Stimulated activated naive CD8-positive, alpha-beta T cell treated with anti-CD3 and anti-CD28 coated beads, Interleukin-15, Interleukin-2, amounts not matched to agents 100 ng/mL and 50 ng/mL, for 24 hours (primary cell): Measurements from ENCODE around the gene SPDL1.

ENCODE experiments used
- H3K27ac Mint-ChIP-seq: one replicate; pipeline ENCODE4 v1.8.0; 2021; ENCODE audit warnings: mild to moderate bottlenecking, mixed read lengths
- H3K27me3 Mint-ChIP-seq: one replicate; pipeline ENCODE4 v1.8.0; 2021; ENCODE audit warnings: mixed read lengths
- H3K36me3 Mint-ChIP-seq: one replicate; pipeline ENCODE4 v1.8.0; 2021; ENCODE audit warnings: low read depth, mixed read lengths
- H3K4me1 Mint-ChIP-seq: one replicate; pipeline ENCODE4 v1.8.0; 2021; ENCODE audit warnings: low read depth, mixed read lengths
- H3K4me3 Mint-ChIP-seq: one replicate; pipeline ENCODE4 v1.8.0; 2021; ENCODE audit warnings: mild to moderate bottlenecking, mixed read lengths
- H3K9me3 Mint-ChIP-seq: one replicate; pipeline ENCODE4 v1.8.0; 2021; ENCODE audit warnings: mixed read lengths

SPDL1 gene

DNA sequence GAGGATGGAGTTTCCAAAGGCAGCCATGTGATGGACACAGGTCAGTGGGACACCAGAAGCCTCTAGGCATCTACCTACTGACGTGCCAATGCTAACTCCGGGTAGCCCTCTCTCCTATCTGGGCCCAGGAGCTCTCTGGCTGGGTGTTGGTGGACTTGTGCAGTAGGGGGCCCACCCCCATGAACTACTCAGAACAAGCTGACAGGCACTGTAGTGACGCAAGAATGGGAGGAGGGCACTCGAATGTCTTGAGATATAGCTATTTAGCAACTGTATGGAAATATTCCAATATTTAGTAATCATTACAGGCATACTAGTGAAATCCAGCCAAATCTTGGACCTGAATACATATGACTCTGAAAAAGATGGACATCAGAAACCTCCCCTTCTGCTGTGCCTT, 47.8 kb downstream of the SPDL1 start:
- peaks cover 9% of the 10 kb centered on the region for H3K9me3 Mint-ChIP-seq
- no peak overlapping the region for H3K4me3 Mint-ChIP-seq
- H3K4me1 Mint-ChIP-seq = peaks cover 8% of the 10 kb centered on the region
- peaks cover 4% of the 10 kb centered on the region for H3K27me3 Mint-ChIP-seq
- H3K27ac Mint-ChIP-seq = no peak overlapping the region
- H3K36me3 Mint-ChIP-seq = no peaks in the 10 kb centered on the region

- H3K9me3 Mint-ChIP-seq = peaks cover 9% of the 10 kb centered on the region
- peaks cover 16% of the 10 kb centered on the region for H3K4me1 Mint-ChIP-seq
- no peak overlapping the region for H3K27ac Mint-ChIP-seq
- H3K27me3 Mint-ChIP-seq = peaks cover 4% of the 10 kb centered on the region
- peaks cover 4% of the 10 kb centered on the region for H3K36me3 Mint-ChIP-seq
- no peak overlapping the region for H3K4me3 Mint-ChIP-seq
Measured at GRCh38 chr5:169632946-169633345, 49.4 kb downstream of the SPDL1 start.

GRCh38 chr5:169634606-169635005, 51.0 kb downstream of the SPDL1 start:
- Mint-ChIP-seq H3K27ac (no peak overlapping the region), H3K9me3 (peaks cover 19% of the 10 kb centered on the region), H3K27me3 (peaks cover 4% of the 10 kb centered on the region), H3K4me3 (no peak overlapping the region), H3K36me3 (peaks cover 21% of the 10 kb centered on the region), H3K4me1 (peaks cover 32% of the 10 kb centered on the region)

DNA sequence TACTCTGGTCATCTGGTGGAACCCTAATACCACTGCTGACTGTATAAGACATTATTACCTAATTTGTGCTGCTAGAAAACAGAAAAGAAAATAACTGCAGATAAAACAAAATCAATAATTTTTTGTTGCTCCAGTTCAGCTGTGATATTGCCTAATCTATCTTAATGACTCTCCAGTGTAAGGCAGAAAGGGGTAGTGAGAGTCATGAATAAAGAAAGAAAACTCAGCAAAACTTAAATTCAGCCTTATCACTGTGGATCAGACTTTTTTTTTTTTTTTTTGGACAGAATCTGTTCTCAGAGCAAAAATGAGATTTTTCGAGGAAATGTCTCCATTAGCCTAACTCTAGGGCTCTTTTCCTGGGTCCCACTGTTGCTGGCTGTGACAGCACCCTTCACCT, 52.4 kb downstream of the SPDL1 start:
- Mint-ChIP-seq H3K27me3 (peaks cover 4% of the 10 kb centered on the region), H3K36me3 (peaks cover 33% of the 10 kb centered on the region), H3K27ac (no peak overlapping the region), H3K4me3 (peak overlapping the region; percentile 92), H3K9me3 (peaks cover 19% of the 10 kb centered on the region), H3K4me1 (peaks cover 40% of the 10 kb centered on the region)

DNA sequence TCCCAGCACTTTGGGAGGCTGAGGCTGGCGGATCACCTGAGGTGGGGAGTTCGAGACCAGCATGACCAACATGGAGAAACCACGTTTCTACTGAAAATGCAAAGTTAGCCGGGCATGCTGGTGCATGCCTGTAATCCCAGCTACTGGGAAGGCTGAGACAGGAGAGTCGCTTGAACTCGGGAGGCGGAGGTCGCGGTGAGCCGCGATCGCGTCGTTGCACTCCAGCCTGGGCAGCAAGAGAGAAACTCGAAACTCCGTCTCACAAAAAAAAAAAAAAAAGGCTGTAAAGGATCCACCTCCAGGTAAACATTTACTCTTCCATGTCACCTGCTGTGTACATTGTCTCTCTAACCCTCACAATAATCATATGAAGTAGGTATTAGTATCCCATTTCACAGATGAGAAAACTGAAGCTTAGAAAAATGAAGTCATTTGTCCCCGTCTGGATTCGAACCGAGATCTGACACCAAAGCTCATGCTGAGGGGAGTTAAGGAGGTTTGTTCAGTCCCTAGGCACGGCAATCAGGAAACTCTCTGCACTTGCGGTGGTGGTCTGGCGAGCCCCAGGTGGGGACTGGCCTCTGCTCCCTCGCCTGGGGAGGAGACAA, 53.0 kb downstream of the SPDL1 start:
- peaks cover 19% of the 10 kb centered on the region for H3K9me3 Mint-ChIP-seq
- H3K36me3 Mint-ChIP-seq = peaks cover 36% of the 10 kb centered on the region
- H3K27me3 Mint-ChIP-seq = peaks cover 4% of the 10 kb centered on the region
- peak overlapping the region; percentile 97 for H3K27ac Mint-ChIP-seq
- H3K4me3 Mint-ChIP-seq = peak overlapping the region; percentile 92
- peaks cover 46% of the 10 kb centered on the region for H3K4me1 Mint-ChIP-seq

DNA sequence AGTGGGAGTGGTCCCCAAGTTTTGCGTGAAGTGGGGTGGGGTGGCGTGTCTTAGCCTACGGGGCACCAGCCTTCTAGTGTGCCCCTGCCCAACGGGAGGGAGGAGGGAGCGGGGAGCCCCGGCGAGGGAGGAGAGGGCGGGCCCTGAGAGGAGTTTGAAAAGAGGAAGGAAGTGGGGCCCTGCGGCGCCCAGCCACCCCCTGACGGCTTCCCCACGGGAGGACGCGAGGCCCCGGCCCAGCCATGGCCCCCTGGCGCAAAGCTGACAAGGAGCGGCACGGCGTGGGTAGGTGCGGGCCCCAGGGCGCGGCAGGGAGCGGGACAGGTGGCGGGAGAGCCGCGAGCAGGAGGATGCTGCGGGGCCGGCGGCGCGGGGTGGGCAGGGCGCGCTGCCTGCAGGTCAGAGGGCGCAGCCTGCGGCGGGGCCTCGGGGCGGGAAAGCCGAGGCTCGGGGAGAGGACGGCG, 53.5 kb downstream of the SPDL1 start, which contains the start of gene DOCK2:
Gene DOCK2, plus strand, starts transcription at position 191 of the 464 bp plus-strand sequence. Its CDS starts 52 bp downstream, at position 243.
- peak within 1 kb of the TSS; percentile 97 for H3K27ac Mint-ChIP-seq
- H3K27me3 Mint-ChIP-seq = peaks cover 4% of the 10 kb centered on the region
- H3K9me3 Mint-ChIP-seq = peaks cover 19% of the 10 kb centered on the region
- peak within 1 kb of the TSS; percentile 92 for H3K4me3 Mint-ChIP-seq
- peaks cover 38% of the 10 kb centered on the region for H3K36me3 Mint-ChIP-seq
- peaks cover 52% of the 10 kb centered on the region for H3K4me1 Mint-ChIP-seq

DNA sequence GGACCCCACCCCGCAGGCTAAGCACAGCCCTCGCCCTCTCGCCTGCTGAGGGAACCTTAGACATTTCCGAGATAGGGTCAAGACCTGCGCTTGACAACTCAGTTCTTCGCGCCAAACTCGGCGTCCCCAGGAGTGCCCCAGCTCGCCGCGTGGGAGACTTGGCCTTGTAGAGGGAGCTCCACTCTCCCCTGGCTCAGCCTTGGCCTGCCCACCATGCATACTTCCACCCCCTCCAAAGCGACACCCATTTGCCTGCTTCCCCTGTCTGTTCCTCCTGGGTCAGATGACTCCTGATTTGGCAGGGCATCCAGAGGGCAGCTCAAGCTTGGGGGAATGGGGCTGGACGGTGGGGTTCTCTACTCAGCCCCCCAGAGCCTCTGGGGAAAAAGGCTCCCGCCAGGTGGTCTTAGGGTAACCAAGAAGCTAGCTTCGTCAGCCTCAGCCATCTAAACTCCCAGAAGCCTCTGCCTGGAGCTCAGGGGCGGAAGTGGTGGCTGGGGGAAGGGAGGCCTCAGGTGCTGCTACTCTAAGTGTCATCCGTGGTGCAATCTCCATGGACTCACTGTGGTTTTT, 54.1 kb downstream of the SPDL1 start:
- Mint-ChIP-seq H3K27ac (peak overlapping the region; percentile 90), H3K4me3 (peak overlapping the region; percentile 92), H3K4me1 (peaks cover 57% of the 10 kb centered on the region), H3K9me3 (peaks cover 19% of the 10 kb centered on the region), H3K36me3 (peaks cover 40% of the 10 kb centered on the region), H3K27me3 (peaks cover 4% of the 10 kb centered on the region)

GRCh38 chr5:169641253-169641652, 57.7 kb downstream of the SPDL1 start:
- peaks cover 10% of the 10 kb centered on the region for H3K9me3 Mint-ChIP-seq
- H3K4me3 Mint-ChIP-seq = no peak overlapping the region
- H3K36me3 Mint-ChIP-seq = peaks cover 58% of the 10 kb centered on the region
- H3K4me1 Mint-ChIP-seq = peaks cover 82% of the 10 kb centered on the region
- no peaks in the 10 kb centered on the region for H3K27me3 Mint-ChIP-seq
- H3K27ac Mint-ChIP-seq = no peak overlapping the region

DNA sequence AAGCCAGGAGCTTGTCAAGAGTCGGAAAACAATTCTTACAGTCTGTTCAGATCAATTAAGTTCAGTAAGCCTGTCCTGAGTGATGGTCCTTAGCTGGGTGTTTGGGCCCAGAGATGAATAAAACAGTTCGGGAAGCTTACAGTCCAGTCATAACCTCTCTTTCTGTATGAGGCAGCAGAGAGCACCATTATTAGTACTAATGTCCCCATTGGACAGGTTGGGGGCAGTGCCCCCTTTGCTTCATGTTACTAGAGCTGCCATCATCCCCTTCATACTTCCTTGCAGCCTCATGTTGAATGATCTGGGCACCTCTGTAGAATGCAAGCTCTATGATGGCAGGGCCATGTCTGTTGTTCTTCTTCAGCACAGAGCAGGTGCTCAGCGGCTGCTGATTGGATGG, 63.3 kb downstream of the SPDL1 start:
- Mint-ChIP-seq H3K36me3 (peaks cover 64% of the 10 kb centered on the region), H3K27me3 (no peaks in the 10 kb centered on the region), H3K4me3 (peak overlapping the region; percentile 21), H3K27ac (peak overlapping the region; percentile 12), H3K9me3 (no peaks in the 10 kb centered on the region), H3K4me1 (peaks cover 92% of the 10 kb centered on the region)

DNA sequence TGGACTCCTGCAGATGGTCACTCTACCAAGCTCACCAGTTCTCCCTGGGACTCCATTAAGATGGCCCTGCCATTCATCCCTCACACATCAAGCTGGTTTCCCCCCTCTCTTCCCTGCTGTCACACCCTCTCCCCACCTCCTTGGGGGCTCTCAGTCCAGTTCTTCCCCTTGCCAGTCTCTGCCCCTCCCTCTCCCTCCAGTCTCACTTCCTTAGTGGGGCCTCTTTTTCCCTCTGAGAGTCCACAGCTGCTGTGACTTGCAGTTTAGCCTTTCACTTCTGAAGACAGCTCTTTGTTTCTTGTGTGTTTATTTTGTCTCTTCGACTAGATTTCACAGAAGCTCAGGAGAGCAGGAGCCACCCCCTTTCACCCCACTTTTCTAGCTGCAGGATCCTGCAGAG, 64.0 kb downstream of the SPDL1 start:
- Mint-ChIP-seq H3K36me3 (peaks cover 63% of the 10 kb centered on the region), H3K27ac (peak overlapping the region; percentile 81), H3K4me3 (peak overlapping the region; percentile 31), H3K4me1 (peaks cover 92% of the 10 kb centered on the region), H3K27me3 (no peaks in the 10 kb centered on the region), H3K9me3 (no peaks in the 10 kb centered on the region)

- no peaks in the 10 kb centered on the region for H3K27me3 Mint-ChIP-seq
- H3K4me3 Mint-ChIP-seq = peak overlapping the region; percentile 6
- H3K27ac Mint-ChIP-seq = peak overlapping the region; percentile 97
- peaks cover 96% of the 10 kb centered on the region for H3K4me1 Mint-ChIP-seq
- no peaks in the 10 kb centered on the region for H3K9me3 Mint-ChIP-seq
- H3K36me3 Mint-ChIP-seq = peaks cover 72% of the 10 kb centered on the region
Measured at GRCh38 chr5:169648725-169649310, 65.2 kb downstream of the SPDL1 start.

- Mint-ChIP-seq H3K36me3 (peaks cover 74% of the 10 kb centered on the region), H3K27me3 (no peaks in the 10 kb centered on the region), H3K9me3 (no peaks in the 10 kb centered on the region), H3K4me3 (peak overlapping the region; percentile 37), H3K27ac (peak overlapping the region; percentile 97), H3K4me1 (peaks cover 97% of the 10 kb centered on the region)
Measured at GRCh38 chr5:169649486-169649885, 65.9 kb downstream of the SPDL1 start.

- H3K27ac Mint-ChIP-seq = peak overlapping the region; percentile 97
- H3K27me3 Mint-ChIP-seq = no peaks in the 10 kb centered on the region
- peaks cover 98% of the 10 kb centered on the region for H3K4me1 Mint-ChIP-seq
- H3K4me3 Mint-ChIP-seq = peak overlapping the region; percentile 76
- H3K9me3 Mint-ChIP-seq = no peaks in the 10 kb centered on the region
- H3K36me3 Mint-ChIP-seq = peaks cover 78% of the 10 kb centered on the region
Measured at GRCh38 chr5:169650701-169651331, 67.2 kb downstream of the SPDL1 start.

DNA sequence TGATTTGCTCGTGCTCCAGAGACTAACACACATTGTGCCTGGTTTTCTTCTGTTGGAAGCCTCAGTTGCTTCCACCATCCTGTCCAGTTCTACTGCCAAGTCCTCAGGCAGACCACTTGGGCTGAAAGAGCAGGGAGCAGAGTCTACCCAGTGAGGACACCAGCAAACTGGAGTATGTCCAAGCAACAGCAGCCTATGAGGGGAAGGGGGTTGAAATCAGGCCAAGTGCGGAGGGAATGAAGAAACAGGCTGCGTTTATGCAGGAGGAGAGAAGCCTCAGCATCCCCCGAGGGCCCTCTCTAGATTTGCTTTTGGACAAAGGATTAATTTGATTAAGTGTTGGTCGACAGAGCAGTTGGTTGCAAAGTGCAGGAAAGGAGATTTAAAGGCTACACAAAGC, 68.0 kb downstream of the SPDL1 start:
- Mint-ChIP-seq H3K27ac (peak overlapping the region; percentile 97), H3K36me3 (peaks cover 78% of the 10 kb centered on the region), H3K27me3 (no peaks in the 10 kb centered on the region), H3K4me3 (peak overlapping the region; percentile 76), H3K9me3 (no peaks in the 10 kb centered on the region), H3K4me1 (peaks cover 98% of the 10 kb centered on the region)

GRCh38 chr5:169652057-169652456, 68.5 kb downstream of the SPDL1 start:
- Mint-ChIP-seq H3K36me3 (peaks cover 78% of the 10 kb centered on the region), H3K4me1 (peaks cover 98% of the 10 kb centered on the region), H3K9me3 (no peaks in the 10 kb centered on the region), H3K27me3 (no peaks in the 10 kb centered on the region), H3K4me3 (no peak overlapping the region), H3K27ac (peak overlapping the region; percentile 97)
